Measurements from ENCODE around the gene WNT9A. TPM values are rescaled to one million over a fixed set of nuclear protein-coding genes. Genes with fewer than 3 reads are reported as not detected.

WNT9A gene
- polyA plus RNA-seq, 3 donors, result 1.2 to 3.4 (median 2.5) TPM

DNA sequence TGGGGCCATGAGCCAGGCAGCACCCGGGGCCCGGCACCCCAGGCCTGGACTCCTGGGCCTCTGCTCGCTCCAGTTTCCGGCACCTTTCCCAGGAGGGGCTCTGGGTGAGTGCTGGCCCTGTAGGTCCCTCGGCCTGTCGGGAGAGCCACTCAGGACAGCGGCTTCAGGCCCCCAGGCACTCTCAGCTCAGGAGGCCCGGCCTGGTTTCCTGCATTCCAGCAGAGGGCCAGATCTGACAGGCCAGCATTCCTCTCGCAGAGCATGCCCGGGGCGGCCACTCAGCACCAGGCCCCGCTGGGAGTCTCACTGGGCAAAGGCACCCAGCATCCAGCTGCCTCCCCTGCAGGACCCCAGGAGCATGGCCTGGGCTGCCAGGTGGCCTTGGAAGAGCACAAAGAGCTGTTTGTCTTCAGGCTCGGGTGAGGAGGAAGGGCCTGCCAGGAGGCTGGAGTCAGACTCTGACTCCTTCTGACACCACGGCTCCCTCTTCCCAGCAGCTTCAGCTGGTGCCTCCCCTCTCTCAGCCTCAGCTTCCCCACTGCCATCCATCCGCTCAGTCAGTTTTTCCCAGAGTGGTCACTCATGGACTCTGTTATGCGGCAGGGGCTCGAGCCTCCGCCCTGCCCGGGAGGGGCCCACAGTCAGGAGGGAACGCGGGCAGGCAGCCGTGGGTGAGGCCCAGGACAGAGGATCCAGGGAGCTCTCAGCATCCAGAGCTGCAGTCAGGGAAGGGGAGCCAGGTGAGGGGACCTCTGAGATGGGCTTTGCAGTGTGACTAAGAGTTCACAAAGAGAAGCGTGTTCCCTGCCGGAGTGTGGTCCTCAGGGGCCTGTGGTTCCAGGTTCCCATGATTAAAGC lies 51.7 kb downstream of the WNT9A start:
- no peak overlapping the region for H3K27ac ChIP-seq (ENCODE audit: low read depth, low read length)
- WGBS, 3 donors, result 76 to 84% (median 83%) methylated on average over 22 to 24 of the region's 24 CpGs

DNA sequence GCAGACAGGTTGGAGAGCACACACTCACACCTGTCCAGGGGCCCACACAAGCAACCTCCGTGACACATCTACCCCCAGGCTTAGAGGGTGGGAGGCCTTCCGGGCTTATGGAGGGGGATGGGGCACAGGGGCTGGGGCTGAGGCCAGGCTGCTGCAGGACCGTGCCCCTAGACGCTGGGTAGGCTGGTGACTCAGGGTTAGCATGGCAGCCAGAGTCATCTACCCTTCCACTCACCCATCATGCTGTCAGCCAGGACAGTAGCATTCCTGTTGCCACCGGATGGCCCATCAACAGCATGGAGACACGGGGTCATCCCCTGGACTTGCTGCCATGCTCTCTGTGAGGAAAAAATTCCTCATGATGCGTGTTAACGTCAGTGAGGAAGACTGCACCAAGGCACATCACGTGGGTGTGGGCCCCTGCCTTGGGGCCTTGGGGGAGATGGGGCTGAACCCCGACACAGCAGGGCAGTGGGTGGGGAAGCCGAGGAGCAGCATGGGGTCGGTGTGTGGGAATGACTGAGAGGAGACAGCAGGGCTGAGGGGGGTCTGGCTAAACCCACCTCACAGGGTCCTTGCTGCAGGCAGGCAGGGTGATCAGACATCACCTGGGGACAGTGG lies 52.8 kb downstream of the WNT9A start:
- no peak overlapping the region for H3K27ac ChIP-seq (ENCODE audit: low read depth, low read length)
- WGBS, 3 donors, result 88 to 93% (median 90%) methylated on average over 12 of the region's 12 CpGs

DNA sequence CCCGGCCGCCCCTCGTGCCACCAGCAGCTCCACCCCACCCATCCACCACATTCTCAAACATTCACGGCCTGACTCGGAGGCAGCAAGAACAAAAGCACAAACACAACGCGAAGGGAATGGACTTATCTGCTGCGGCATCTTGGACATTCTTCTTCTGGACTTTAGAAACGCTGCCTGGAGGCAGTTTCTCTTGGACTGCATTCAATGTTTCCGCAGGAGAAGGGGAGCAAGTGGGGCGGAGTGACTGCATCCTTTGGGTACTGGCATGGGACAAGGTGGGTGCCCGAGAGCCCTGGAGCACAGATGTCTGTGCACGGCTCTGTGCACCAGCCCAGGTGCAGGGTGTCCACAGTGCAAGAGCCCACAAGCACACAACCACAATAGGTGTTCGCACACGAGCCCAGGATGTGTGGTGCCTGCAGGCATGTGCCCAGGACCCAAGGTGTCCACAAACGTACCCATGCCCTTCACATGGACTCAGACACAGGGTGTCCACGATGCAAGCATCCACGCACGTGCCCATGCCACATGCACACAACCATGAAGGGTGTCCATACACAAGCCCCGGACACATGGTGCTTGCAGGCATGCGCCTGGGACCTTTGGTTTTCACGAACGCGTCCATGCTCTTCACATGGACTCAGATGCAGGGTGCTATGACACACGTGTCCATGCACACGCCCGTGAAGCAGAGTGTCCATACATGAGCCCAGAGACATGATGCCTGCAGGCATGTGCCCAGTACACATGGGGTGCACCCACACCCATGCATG lies 53.6 kb downstream of the WNT9A start:
- 83 to 90% (median 87%) methylated on average over 27 of the region's 27 CpGs for WGBS, 3 donors
- no peak overlapping the region for H3K27ac ChIP-seq (ENCODE audit: low read depth, low read length)

DNA sequence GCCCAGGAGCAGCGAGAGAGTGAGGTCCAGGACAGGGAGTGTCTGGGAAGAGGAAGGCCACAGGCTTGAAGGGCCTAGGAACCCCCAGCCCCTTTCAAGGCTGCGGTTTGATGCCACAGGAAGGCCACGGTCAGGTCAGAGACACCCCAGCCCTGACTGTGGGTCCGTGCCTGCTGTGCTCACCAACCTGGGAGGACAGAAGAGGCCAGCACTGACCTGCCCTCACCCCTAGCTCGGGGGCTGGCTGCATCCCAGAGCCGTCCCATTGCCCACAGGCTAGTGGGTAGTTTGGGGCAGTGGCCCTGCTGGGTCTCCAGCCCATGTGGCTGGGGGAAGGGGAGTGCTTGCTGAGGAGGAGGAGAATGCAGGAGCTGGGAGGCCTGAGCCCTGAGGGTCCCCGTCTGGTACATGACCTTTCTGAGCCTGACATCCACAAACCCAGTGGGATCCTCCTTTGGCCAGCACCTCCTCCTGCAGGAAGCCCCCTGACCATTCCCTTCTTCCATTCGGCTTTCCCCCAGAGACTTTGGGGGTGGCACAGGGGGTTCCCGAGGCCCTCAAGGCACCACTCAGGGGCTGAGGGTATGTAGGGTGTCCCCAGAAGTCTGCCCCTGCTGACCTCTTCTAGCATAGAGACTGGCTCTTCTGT lies 54.3 kb downstream of the WNT9A start:
- 84 to 92% (median 90%) methylated on average over 9 of the region's 9 CpGs for WGBS, 3 donors
- H3K27ac ChIP-seq (ENCODE audit: low read depth, low read length), result no peak overlapping the region

DNA sequence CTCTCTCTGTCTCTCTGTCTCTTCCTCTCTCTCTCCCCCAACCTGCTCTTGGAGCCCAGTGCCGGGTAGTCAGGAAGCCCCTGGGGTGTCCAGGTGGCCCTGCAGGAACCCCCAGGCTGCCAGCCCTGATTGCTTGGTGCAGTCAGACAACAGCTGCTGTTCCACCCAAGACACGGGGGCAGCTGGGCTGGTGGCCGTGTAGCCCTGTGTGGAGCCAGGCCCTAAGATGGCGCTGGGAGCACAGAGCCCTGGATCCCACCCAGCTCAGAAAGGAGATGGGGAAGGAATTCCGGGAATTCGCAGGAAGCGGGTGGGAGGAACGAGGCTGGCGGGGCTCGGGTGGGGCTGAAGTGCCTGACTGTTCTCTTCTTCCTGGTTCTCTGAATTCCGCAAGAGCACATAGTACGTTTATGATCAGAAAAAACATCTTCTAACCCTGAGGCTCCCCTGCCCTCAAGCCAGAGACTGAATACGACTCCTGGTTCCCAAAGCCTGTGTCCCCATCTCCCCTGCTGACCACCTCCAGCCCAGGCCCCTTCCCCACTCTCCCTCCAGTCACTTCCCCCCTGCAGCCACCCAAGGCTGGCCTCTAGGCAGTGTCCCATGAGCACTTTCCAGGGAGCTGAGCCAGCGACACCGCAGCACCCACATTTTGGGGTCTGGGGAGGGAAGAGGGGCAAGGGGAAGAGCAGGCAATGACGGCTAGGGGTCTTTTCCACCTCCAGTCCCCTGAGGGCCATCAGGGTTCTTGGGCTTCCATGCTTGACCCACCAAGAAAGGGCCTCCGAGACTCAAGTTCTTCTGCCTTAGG lies 55.0 kb downstream of the WNT9A start:
- H3K27ac ChIP-seq (ENCODE audit: low read depth, low read length), result no peak overlapping the region
- 69 to 84% (median 71%) methylated on average over 17 of the region's 17 CpGs for WGBS, 3 donors

DNA sequence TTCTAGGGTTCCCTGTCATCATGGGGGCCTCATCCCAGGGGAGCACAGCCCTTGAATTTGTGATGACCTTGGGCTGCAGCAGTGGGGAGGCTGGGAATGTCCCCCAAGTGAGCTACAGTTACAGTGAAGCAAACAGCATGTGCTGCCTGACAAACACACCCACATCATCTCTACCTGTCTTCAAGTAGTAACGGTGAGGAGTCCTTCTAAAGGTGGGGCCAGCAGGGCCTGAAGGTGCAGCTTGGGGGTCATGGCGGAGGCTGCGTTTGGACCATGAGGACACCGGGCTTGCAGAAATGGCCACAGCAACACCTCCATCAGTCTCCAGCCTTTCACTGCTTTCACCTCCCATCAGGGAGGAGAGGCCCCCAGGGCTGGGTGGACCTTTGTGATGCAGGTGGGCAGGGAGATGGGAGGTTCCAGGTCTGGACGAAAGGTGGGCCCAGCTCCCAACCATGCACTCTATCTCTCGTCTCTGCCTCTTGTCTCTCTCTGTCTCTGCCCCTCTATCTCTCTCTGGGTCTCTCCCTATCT lies 55.7 kb downstream of the WNT9A start:
- no peak overlapping the region for H3K27ac ChIP-seq (ENCODE audit: low read depth, low read length)
- 86 to 94% (median 87%) methylated on average over 6 of the region's 6 CpGs for WGBS, 3 donors

DNA sequence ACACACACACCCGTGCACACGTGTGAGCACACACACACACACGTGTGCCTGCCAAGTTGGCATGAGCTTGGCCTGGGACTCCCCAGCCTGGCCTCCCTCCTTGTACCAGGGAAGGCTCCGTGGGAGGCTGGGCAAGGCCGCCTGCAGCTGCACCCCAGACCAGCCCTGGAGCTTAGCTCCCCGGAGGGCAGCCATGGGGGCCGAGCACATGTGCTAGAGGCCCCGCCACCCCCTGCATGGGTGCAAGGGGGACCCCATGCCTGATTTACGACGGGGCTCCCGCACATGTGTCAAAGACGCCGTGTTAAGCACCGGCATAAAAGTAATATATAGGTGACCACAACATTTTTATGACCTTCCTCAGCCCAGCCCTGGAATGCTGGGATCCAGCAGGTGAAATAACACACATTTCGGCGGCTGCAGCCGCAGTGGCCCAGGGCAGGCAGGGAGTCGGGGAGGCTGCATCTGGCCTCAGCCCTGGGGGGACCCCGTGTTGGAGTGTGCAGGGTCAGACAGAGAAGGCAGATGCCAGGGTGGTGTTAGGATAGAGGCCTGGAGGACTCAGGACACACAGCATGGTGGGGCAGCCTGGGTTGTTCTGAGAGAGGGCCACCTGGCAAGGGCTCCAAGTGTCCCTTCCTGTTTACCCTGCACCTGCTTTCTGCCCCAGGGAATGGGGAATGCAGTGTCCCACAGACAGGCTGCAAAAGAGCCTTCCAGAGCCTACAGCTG lies 56.3 kb downstream of the WNT9A start:
- H3K27ac ChIP-seq (ENCODE audit: low read depth, low read length), result no peak overlapping the region
- 79 to 84% (median 82%) methylated on average over 18 to 19 of the region's 19 CpGs for WGBS, 3 donors

DNA sequence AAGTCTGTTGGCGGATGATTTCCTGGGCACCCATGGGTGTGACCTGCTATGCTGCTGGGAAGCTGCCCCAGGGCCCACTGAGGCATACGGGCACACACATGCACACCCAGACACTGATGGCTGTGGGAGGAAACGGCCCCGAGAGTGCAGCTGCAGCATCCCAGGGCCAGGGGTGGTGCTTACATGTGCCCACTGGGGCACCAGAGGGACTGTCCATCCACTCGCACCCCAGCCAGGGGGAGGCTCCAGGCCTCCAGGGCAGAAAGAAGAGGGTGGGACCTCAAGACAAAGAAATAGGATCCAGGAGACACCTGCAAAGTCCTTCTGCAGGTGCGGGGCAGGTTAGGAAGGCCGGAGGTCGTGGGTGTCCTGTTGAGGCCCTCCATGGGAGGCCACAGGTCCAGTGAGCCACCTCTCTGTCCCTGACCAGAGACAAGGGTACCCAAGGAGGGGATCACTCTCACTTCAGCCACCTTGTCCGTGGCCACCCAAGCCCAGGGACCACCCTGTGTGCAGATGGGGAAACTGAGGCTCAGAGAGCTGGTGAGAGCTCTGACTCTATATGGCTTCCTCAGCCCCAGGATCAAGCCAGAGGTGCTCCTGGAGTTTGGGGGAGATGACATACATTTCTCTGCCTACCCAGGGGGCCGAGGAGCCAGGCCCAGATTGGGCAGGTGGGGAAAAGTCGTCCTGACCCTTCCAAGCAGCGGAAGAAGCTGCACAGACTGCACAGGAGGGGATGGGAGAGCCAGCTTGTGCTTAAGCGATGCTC lies 57.1 kb downstream of the WNT9A start:
- 92 to 95% (median 94%) methylated on average over 13 of the region's 13 CpGs for WGBS, 3 donors
- no peak overlapping the region for H3K27ac ChIP-seq (ENCODE audit: low read depth, low read length)

DNA sequence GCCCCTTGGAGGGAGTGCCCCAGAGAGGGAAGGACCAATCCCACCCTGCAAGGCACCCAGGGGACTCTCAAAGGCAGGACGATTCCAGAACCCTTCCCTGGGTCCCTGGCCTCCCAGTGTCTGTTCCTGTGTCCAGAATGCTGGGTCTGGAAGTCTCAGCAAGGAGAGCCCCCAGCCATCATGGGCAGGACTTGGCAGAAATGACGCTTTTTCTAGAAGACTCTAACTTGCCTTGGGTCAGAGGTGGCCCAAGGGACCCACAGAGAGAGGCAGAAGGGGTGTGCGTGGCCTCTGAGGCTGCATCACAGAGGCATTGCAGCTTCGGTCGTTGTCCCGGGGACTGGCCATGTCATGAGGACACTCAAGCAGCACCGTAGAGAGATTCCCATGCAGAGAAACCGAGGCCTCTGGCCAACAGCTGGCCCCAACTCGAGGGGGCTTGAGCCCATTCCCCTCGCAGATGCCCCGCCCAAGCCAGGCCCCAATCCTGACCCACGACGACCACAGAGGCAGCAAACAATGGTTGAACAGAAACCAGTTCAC lies 57.8 kb downstream of the WNT9A start:
- 81 to 85% (median 84%) methylated on average over 13 of the region's 13 CpGs for WGBS, 3 donors
- no peak overlapping the region for H3K27ac ChIP-seq (ENCODE audit: low read depth, low read length)

DNA sequence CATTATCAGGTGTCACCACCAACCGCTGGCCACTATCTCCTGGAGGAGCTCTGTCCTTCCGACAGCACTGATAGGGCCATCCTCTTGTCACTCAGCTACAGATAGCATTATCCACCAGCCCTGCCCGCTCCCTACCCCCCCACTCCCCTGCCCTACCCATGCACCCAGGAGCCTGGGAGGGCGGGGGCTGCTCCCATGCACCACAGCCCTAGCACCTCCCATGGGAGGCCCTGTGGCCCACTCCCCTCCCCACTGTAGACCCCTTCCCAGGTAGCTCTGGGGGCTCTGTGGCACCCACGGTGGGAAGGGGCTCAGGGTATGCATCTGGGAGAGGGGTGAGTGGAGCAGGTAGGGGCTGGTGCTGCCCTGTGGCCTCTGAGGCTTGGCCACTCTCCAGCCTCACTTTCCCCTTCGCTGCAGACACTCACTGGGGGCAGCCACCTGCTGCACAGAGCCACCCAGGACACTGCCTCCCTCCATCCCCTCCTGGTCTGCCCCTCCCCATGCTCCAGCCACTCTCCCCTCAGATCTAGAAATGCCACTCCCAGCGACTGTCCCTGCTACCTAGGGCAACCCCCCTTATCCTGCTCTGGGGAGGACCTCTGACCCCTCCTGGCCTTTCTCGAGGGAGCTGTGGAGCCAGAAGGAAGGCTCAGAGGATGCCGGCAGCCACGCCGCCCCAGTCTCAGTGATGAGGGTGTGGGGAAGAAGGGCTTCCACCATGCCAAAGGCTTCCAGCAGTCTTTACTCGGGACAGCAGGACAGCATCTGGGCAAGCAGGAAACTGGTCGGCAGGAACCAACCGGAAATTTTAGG lies 58.5 kb downstream of the WNT9A start:
- H3K27ac ChIP-seq (ENCODE audit: low read depth, low read length), result no peak overlapping the region
- 56 to 74% (median 69%) methylated on average over 13 to 14 of the region's 14 CpGs for WGBS, 3 donors

DNA sequence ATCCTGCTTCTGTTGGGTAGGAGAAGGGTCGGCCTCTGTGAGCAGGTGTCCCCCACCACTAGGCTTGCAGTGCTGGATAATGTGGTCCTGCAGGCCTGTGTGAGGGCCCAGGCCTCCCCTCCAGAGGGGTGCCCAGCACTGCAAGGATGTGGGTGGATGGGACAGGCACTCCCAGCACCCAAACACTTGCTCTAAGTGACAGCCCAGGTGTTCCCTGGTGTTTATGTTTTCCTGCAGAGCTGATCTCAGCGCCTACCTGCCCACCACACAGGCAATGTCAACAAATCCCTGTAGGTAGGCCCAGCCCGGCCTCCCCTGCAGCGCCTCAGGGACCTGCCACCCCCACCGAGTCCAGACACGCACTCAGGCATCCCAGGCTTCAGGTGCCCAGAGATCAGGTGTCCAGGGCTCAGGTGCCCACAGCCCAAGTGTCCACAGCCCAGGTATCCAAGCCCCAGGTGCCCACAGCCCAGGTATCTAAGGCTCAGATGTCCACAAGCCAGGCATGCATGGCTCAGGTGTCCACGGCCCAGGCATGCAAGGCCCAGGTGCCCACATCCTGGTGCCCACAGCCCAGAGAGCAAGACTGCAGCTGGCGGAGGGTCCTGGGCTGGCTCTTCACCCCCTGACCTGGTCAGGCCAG lies 59.2 kb downstream of the WNT9A start:
- WGBS, 3 donors, result 89 to 94% (median 93%) methylated on average over 8 of the region's 8 CpGs

DNA sequence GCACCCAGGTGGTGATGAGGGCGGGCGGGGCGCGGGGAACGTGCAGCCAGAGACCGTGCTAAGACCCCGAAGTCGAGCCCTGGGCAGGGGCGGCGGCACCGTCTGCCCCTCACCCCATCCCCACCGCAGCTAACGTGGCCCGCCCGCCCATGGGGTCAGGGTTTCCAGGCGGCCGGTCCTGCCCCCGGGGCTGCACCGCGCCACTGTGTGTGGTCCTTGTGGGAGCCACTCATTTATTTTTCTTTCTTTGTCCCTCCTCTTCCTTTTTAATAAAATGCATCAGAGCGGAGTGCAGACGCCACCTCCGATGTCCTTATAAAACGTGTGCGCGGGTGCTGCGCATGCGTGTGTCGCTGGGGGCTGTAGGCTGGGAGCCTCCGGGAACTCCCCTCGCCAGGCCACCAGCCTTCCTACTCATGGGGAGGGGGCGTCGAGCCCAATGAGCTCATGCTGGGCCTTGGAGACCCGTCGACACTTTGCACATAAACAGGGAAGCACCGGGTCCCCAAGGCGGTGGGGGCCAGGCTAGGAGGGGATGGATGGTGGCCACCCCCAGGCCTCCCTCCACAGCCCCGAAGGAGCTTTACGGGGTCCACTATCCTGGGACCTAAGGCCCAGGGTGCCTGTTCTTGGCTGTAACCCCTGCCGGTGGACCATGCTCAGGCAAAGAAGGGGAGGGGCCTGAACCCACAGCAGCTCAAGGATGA lies 59.9 kb downstream of the WNT9A start:
- no peak overlapping the region for H3K27ac ChIP-seq (ENCODE audit: low read depth, low read length)
- 22 to 47% (median 44%) methylated on average over 34 to 40 of the region's 40 CpGs for WGBS, 3 donors

More for the DNA sequence above, 59.2 kb downstream of the WNT9A start:
- H3K27ac ChIP-seq (ENCODE audit: low read depth, low read length), result no peak overlapping the region

DNA sequence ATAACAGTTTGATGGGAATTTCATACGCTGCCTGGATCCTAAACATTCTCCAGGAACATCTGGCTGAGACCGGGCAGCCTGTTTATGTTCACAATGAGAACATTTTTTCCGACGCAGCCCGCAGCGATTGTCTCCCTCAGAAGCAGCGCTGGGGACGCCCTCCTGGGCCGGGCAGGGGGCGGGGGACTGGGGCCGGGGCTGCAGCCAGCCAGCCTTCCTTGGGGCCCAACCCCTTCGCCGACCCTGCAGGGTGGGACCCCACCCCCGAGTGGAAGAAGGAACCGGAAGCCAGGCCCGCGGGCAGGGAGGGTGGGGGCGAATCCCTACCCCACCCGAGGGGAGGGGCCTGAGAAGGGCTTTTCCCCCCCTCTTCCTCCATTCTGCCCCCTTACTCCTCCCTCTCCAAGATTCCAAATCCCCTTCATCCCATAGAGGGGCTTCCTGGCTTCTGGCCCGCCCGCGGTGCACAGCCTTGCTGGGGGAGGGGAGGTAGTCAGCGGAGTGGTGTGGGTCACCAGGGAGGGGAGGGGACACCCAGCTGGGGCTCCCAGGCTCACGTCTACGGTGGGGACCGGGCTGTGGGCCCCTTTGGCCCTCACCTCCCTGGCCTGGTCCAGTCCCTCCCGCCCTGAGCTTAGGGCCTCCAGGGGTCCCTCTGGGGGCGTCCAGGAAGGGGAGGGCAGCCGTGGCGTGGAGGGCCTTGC lies 60.6 kb downstream of the WNT9A start:
- no peak overlapping the region for H3K27ac ChIP-seq (ENCODE audit: low read depth, low read length)
- 2 to 8% (median 2%) methylated on average over 22 to 30 of the region's 30 CpGs for WGBS, 3 donors

DNA sequence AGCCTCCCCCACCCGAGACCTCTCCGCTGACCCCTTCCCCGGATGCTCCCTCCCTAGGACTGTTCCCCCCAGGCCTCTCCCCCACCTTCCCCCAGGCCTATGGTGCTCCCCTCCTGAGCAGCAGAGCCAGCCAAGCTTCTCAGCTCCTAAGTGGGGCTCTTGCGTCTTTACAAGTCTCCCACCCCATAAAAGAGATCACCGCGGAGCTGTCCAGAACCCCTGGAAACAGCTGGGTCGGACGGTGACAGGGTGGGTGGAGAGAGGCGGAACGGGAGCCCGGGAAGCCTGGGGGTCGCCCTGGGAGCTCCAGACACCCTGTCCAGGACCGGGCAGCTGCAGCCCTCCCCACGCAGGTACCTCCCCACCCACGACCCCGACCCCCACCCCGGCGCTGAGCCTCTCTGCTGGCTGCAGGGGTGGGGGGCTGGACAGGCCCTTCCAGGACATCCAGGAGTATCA lies 61.2 kb downstream of the WNT9A start:
- no peak overlapping the region for H3K27ac ChIP-seq (ENCODE audit: low read depth, low read length)
- 14 to 23% (median 15%) methylated on average over 16 to 18 of the region's 18 CpGs for WGBS, 3 donors

All from adipose tissue (tissue), 3 donors.